ENCODE measurements around the gene ANO10.

- TF ChIP-seq CTCF (conservative IDR thresholded peaks at IDR 0.05; ENCODE audit: low read depth, low read length) (no peak), EZH2 (IDR thresholded peaks at IDR 0.05; ENCODE audit: borderline replicate concordance, low read depth, low read length, poor library complexity, severe bottlenecking) (no peak)
Measured at GRCh38 chr3:43328653-43329052, 293.2 kb downstream of the ANO10 start.
